Measurements from ENCODE around the gene PLXNA4. TPM values are rescaled to one million over a fixed set of nuclear protein-coding genes. Genes with fewer than 3 reads are reported as not detected.

PLXNA4 gene
- total RNA-seq, 2 donors from 2014 or later, result 0.41 to 2.8 TPM

- Histone ChIP-seq H3K4me1 (replicated peaks) (no peaks in the 10 kb centered on the region), H3K27me3 (replicated peaks; ENCODE audit: insufficient read depth) (no peaks in the 10 kb centered on the region), H3K9me3 (no peaks in the 10 kb centered on the region), H3K36me3 (no peaks in the 10 kb centered on the region), H3K27ac (no peak overlapping the region), H3K4me3 (no peak overlapping the region)
- DNase-seq (ENCODE audit: low spot score), result no peak
- 48% methylated on average over 2 of the region's 2 CpGs for WGBS
- intact Hi-C loops (cut with DNase I), result no loop called here
- TF ChIP-seq CTCF (IDR thresholded peaks at IDR 0.05) (no peak), POLR2AphosphoS5 (IDR thresholded peaks at IDR 0.05) (no peak), POLR2A (IDR thresholded peaks at IDR 0.05) (no peak)
Observed at GRCh38 chr7:132609906-132610520, 33.7 kb upstream of the PLXNA4 start.

GRCh38 chr7:132609222-132609621 is 33.0 kb upstream of the PLXNA4 start:
- no peak for DNase-seq (ENCODE audit: low spot score)
- intact Hi-C loops (cut with DNase I), result no loop called here
- WGBS, result 95% methylated on average over 2 of the region's 2 CpGs
- Histone ChIP-seq H3K27me3 (replicated peaks; ENCODE audit: insufficient read depth) (no peaks in the 10 kb centered on the region), H3K4me3 (no peak overlapping the region), H3K4me1 (replicated peaks) (no peaks in the 10 kb centered on the region), H3K27ac (no peak overlapping the region), H3K9me3 (no peaks in the 10 kb centered on the region), H3K36me3 (no peaks in the 10 kb centered on the region)
- no peak for TF ChIP-seq CTCF (IDR thresholded peaks at IDR 0.05)
- TF ChIP-seq POLR2A (IDR thresholded peaks at IDR 0.05), result no peak
- TF ChIP-seq POLR2AphosphoS5 (IDR thresholded peaks at IDR 0.05), result no peak

DNA sequence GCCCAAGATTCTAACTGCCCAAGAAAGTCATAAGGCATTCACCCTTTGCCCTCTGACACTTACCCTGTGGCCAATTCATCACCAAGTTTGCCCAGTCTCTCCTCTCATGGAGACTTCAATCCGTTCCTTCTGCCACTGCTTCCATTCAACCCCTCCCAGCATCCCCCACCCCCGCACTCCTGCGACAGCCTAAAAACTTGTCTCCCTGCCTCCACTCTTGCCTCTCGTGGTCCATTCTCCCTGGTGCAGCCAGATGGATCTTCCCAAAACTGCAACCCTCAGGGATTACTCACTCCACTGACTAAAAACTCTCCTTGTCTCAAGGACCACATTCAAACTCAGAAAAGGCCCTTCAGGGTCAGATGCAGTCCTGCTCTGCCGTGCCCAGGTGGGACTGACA is 32.3 kb upstream of the PLXNA4 start:
- no peak overlapping the region for H3K4me3 ChIP-seq
- no peak for DNase-seq (ENCODE audit: low spot score)
- H3K9me3 ChIP-seq, result no peaks in the 10 kb centered on the region
- no peaks in the 10 kb centered on the region for H3K4me1 ChIP-seq (replicated peaks)
- 82% methylated on average over 5 of the region's 5 CpGs for WGBS
- H3K36me3 ChIP-seq, result no peaks in the 10 kb centered on the region
- intact Hi-C loops (cut with DNase I), result no loop called here
- no peak overlapping the region for H3K27ac ChIP-seq
- no peak for TF ChIP-seq POLR2AphosphoS5 (IDR thresholded peaks at IDR 0.05)
- no peak for TF ChIP-seq CTCF (IDR thresholded peaks at IDR 0.05)
- TF ChIP-seq POLR2A (IDR thresholded peaks at IDR 0.05), result no peak
- no peaks in the 10 kb centered on the region for H3K27me3 ChIP-seq (replicated peaks; ENCODE audit: insufficient read depth)

DNA sequence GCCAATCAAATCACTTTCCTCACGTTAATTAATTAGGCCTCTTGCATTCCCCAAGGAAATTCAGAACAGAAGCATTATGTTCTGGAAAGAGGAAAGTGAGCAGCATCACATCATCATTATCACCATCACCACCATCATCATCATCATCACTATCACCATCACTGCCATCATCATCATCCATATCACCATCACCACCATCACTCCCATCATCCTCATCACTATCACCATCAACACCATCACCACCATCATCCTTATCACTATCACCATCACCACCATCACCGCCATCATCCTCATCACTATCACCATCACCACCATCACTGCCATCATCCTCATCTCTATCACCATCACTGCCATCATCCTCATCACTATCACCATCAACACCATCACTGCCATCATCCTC is 31.4 kb upstream of the PLXNA4 start:
- Histone ChIP-seq H3K4me1 (replicated peaks) (no peaks in the 10 kb centered on the region), H3K36me3 (no peaks in the 10 kb centered on the region), H3K27me3 (replicated peaks; ENCODE audit: insufficient read depth) (no peaks in the 10 kb centered on the region), H3K4me3 (no peak overlapping the region), H3K27ac (no peak overlapping the region), H3K9me3 (no peaks in the 10 kb centered on the region)
- intact Hi-C loops (cut with DNase I), result no loop called here
- WGBS, result 81% methylated on average over 2 of the region's 2 CpGs
- TF ChIP-seq POLR2A (IDR thresholded peaks at IDR 0.05), result no peak
- no peak for DNase-seq (ENCODE audit: low spot score)

DNA sequence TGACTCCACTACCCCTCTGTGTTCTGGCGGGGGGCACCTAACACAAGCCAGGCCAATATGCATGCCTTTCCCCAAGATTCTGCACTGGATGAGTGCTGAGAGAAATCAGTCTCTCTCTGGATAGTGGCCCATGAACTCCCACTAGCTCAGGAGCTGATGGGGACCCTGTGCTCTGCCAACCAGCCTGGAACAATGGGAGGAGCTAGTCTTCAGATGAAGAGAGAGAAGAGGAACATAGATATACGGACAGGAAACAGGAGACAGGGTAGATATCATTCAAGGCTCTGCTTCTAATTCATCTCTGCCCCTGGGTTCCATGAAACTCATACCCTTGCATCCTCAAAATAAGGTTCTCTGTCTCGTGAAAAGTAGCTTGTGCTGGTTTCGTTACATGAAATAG is 27.9 kb upstream of the PLXNA4 start:
- TF ChIP-seq CTCF (IDR thresholded peaks at IDR 0.05), result no peak
- no peak for TF ChIP-seq POLR2A (IDR thresholded peaks at IDR 0.05)
- no peak for TF ChIP-seq POLR2AphosphoS5 (IDR thresholded peaks at IDR 0.05)
- WGBS, result 77% methylated on average over 4 of the region's 4 CpGs
- Histone ChIP-seq H3K27me3 (replicated peaks; ENCODE audit: insufficient read depth) (no peaks in the 10 kb centered on the region), H3K4me1 (replicated peaks) (no peaks in the 10 kb centered on the region), H3K27ac (no peak overlapping the region), H3K36me3 (no peaks in the 10 kb centered on the region), H3K4me3 (no peak overlapping the region), H3K9me3 (no peaks in the 10 kb centered on the region)
- intact Hi-C loops (cut with DNase I), result no loop called here
- no peak for DNase-seq (ENCODE audit: low spot score)

Data from prostate gland (tissue), 2 donors.